Smooth muscle cell (in vitro differentiated cells): ENCODE data around the gene SLC44A2. TPM values are rescaled to one million over a fixed set of nuclear protein-coding genes. Genes with fewer than 3 reads are reported as not detected.

Experiments used
- DNase-seq: peaks from one replicate; lab custom pipeline; 2025; ENCODE audit not compliant: unreplicated experiment; lab: John Stamatoyannopoulos, UW
- H2AFZ ChIP-seq: fragments of 200-600 bp; sonication (generic); 2 replicates; pipeline ENCODE4 v1.6.0; 2016; ENCODE audit warnings: antibody characterized with exemption, low read depth, mild to moderate bottlenecking
- H3F3A ChIP-seq: fragments of 200-600 bp; sonication (generic); 2 replicates; pipeline ENCODE4 v1.6.0; 2017; ENCODE audit warnings: antibody characterized with exemption, low read depth
- H3K27ac ChIP-seq: fragments of 200-600 bp; sonication (generic); 2 replicates; pipeline ENCODE4 v1.5.1; 2016; ENCODE audit warnings: low read depth, mild to moderate bottlenecking
- H3K27me3 ChIP-seq: fragments of 200-600 bp; sonication (generic); 2 replicates; pipeline ENCODE4 v1.6.1; 2016; ENCODE audit warnings: low read depth, mild to moderate bottlenecking
- H3K36me3 ChIP-seq: fragments of 200-600 bp; sonication (generic); 2 replicates; pipeline ENCODE4 v1.5.1; 2016; ENCODE audit warnings: low read depth
- H3K4me1 ChIP-seq: fragments of 200-600 bp; sonication (generic); 2 replicates; pipeline ENCODE4 v1.5.1; 2016; ENCODE audit warnings: low read depth
- H3K4me2 ChIP-seq: fragments of 200-600 bp; sonication (generic); 2 replicates; pipeline ENCODE4 v1.6.0; 2016; ENCODE audit warnings: mild to moderate bottlenecking
- H3K4me3 ChIP-seq: fragments of 200-600 bp; sonication (generic); 2 replicates; pipeline ENCODE4 v1.5.1; 2016; ENCODE audit warnings: mild to moderate bottlenecking
- H3K79me2 ChIP-seq: fragments of 200-600 bp; sonication (generic); 2 replicates; pipeline ENCODE4 v1.6.0; 2016; ENCODE audit warnings: low read depth, mild to moderate bottlenecking
- H3K9ac ChIP-seq: fragments of 200-600 bp; sonication (generic); 2 replicates; pipeline ENCODE4 v1.6.0; 2016; ENCODE audit warnings: low read depth
- H3K9me3 ChIP-seq: fragments of 200-600 bp; sonication (generic); replicated peaks from 2 replicates; pipeline ENCODE4 v1.5.1; 2016; ENCODE audit warnings: low read depth
- H4K20me1 ChIP-seq: fragments of 200-600 bp; sonication (generic); 2 replicates; pipeline ENCODE4 v1.6.0; 2016; ENCODE audit warnings: low read depth
- WGBS: methylation state at CpG from one replicate; pipeline ENCODE4 v1.1.7; 2016; ENCODE audit warnings: low lambda C conversion rate; 5-methylcytosine and 5-hydroxymethylcytosine counted together
- polyA plus RNA-seq: library from polyadenylated mRNA; unstranded; fragments of >200 nt; fragmentation: Nextera tagmentation; extraction: Ambion mirVana; gene quantifications from 2 replicates; pipeline ENCODE4 v1.2.1, GENCODE V29; 2016
- total RNA-seq: library from RNA; depleted of rRNA; stranded (reverse); fragments of >200 nt; gene quantifications from 2 replicates; pipeline ENCODE4 v1.2.3, GENCODE V29; 2014
- TF ChIP-seq, protein P1 (sequence below): fragments of 200-600 bp; sonication (generic); IDR thresholded peaks from 2 replicates; pipeline ENCODE4 v1.5.1; 2017; ENCODE audit warnings: borderline replicate concordance, mild to moderate bottlenecking, antibody characterized with exemption; ENCODE audit not compliant: insufficient read depth, poor library complexity, severe bottlenecking

Gene SLC44A2
- total and polyA plus RNA-seq, 2 experiments from 2014 or later, result 79.5 to 123 TPM

DNA sequence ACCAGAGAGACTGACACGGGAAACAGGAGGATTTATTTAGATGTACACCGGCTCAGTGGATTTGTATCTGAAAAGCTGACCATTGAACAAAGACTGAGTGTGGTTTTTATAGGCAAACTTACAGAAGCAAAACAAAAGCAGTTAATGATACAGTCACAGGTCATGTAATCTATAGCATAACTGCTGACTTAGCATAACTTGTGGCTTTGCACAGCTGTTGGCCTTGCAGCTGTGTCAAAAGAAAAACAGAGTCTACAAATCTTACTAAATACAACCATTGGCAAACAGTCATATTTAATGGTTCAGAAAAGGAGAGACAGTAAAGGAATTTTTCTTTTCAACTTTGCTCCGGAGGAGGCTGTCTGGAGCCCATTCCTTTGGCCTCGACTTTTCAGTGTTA lies 26.5 kb downstream of the SLC44A2 start:
- peaks cover 26% of the 10 kb centered on the region for H3K79me2 ChIP-seq
- H3K36me3 ChIP-seq, result no peaks in the 10 kb centered on the region
- no peak overlapping the region for H2AFZ ChIP-seq
- H3K9me3 ChIP-seq, result no peaks in the 10 kb centered on the region
- no peak overlapping the region for H3K27ac ChIP-seq
- H4K20me1 ChIP-seq, result peaks cover 22% of the 10 kb centered on the region
- WGBS, result 97% methylated on average over 4 of the region's 4 CpGs
- no peaks in the 10 kb centered on the region for H3K27me3 ChIP-seq
- no peak overlapping the region for H3K9ac ChIP-seq
- no peak overlapping the region for H3K4me3 ChIP-seq
- no peak overlapping the region for H3K4me2 ChIP-seq
- H3K4me1 ChIP-seq, result peaks cover 12% of the 10 kb centered on the region
- peaks cover 10% of the 10 kb centered on the region for H3F3A ChIP-seq
- DNase-seq, result no peak
- TF ChIP-seq, protein P1, sequence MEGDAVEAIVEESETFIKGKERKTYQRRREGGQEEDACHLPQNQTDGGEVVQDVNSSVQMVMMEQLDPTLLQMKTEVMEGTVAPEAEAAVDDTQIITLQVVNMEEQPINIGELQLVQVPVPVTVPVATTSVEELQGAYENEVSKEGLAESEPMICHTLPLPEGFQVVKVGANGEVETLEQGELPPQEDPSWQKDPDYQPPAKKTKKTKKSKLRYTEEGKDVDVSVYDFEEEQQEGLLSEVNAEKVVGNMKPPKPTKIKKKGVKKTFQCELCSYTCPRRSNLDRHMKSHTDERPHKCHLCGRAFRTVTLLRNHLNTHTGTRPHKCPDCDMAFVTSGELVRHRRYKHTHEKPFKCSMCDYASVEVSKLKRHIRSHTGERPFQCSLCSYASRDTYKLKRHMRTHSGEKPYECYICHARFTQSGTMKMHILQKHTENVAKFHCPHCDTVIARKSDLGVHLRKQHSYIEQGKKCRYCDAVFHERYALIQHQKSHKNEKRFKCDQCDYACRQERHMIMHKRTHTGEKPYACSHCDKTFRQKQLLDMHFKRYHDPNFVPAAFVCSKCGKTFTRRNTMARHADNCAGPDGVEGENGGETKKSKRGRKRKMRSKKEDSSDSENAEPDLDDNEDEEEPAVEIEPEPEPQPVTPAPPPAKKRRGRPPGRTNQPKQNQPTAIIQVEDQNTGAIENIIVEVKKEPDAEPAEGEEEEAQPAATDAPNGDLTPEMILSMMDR, result no peak

DNA sequence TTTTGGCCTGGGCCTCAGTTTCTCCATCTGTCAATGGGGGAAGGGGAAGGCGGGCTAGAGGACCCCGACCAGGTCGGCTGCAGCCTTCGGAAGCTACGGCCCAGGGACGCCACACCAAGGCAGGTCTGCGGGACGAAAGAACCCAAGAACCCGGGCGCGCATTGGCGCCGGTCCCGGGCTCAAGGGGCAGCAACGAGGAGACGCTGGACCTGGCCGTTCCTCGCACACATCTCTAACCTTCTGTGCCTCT lies 28.1 kb downstream of the SLC44A2 start:
- Histone ChIP-seq H3K4me3 (peak overlapping the region; percentile 68), H3K79me2 (peaks cover 41% of the 10 kb centered on the region), H3K27me3 (no peaks in the 10 kb centered on the region), H3K4me2 (peak overlapping the region; percentile 87), H3K4me1 (peaks cover 22% of the 10 kb centered on the region), H4K20me1 (peaks cover 37% of the 10 kb centered on the region), H3K36me3 (no peaks in the 10 kb centered on the region), H3F3A (peaks cover 10% of the 10 kb centered on the region), H3K27ac (peak overlapping the region; percentile 95), H3K9me3 (no peaks in the 10 kb centered on the region), H2AFZ (peak overlapping the region; percentile 26), H3K9ac (peak overlapping the region; percentile 95)
- TF ChIP-seq, protein P1, result no peak
- DNase-seq, result no peak
- WGBS, result 1% methylated on average over 18 of the region's 18 CpGs

DNA sequence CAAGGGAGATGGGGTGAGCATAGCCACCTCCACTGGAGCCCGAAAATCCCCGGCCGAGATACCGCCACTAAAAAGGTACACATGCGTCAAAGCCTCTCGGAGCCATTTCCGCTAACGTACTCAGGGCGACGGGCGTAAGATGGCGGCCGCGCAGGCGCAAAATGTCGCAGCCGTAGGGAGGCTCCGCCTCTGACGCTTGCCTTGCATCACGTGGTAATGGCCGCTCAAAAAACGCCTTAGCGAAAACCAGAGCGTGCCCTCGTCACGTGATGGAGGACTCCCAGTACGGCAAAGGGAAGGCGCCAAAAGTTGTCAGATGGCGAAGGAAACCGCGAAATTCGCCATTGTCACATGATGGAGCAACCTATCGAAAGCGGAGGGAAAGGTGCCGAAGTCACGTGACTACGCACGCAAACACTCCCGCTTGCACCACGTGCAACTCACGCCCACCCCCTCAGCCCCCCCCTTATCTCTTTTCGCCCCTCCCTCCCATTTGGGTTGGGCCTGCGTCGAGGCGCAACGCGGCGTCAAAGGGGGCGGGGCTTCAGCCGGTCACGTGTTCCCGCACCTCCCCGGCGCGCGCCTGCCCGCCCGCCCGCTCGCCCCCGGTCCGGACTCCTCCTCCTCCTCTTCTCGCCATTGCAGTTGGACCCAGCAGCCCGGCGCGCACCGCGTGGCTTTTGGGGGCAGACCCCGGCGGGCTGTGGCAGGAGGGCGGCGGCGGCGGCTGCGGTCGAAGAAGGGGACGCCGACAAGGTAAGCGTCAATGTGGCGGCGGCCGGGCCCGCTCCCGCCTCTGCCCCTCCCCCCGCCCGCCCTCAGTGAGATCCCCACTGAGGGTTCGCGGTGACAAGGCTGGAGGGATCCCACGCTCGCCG lies 28.6 kb downstream of the SLC44A2 start, which contains the start of gene ILF3:
TSS of gene ILF3 (plus strand) at position 615 of the 878 bp plus-strand sequence. CDS start 16,260 bp downstream, outside the sequence.
- WGBS, result under 1% methylated on average over 48 of the region's 91 CpGs
- DNase-seq, result peak; percentile 100
- Histone ChIP-seq H3K4me1 (peaks cover 24% of the 10 kb centered on the region), H3K9me3 (no peaks in the 10 kb centered on the region), H3K9ac (peak within 1 kb of the TSS; percentile 99), H3K4me3 (peak within 1 kb of the TSS; percentile 99), H3K27me3 (no peaks in the 10 kb centered on the region), H3K36me3 (no peaks in the 10 kb centered on the region), H2AFZ (peak within 1 kb of the TSS; percentile 26), H4K20me1 (peaks cover 43% of the 10 kb centered on the region), H3K27ac (peak within 1 kb of the TSS; percentile 99), H3K79me2 (peaks cover 47% of the 10 kb centered on the region), H3K4me2 (peak within 1 kb of the TSS; percentile 87), H3F3A (peaks cover 10% of the 10 kb centered on the region)
- TF ChIP-seq, protein P1, result no peak
